ENCODE data around the gene RND3.

RND3 gene

GRCh38 chr2:150475479-150476250 is 11.8 kb downstream of the RND3 start:
- DNase-seq = no peak

DNA sequence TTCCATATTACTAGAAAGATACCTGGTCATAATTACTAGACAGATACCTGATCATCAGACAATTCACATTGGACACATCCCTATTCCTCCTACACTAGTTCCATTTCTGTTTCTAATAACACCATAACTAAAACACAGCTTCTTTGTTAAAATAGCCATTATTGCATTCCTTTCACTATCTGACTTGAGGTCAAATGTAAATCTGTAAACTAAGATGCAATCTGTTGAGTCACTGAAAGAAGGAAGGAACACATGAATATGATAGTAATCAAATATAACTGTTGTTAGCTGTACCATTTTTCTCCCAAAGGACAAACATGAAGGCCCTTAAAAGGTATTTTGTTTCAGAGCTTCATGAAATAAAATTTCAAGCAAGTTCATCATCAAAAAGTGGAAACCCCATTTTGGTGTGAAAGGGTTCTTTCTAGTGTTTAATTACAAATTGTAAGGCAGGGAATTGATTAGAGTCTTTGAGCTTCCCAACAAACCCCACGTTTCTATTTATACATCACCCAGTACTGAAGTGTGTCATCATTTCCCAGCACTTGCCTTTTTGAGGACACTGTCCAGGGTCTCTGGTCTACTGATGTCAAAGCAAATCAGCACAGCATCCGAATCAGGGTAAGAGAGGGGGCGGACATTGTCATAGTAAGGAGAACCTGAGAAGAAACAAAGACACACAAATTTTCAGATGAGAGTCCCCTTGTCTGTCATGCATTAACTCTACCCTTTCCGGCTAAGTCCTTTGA is 13.0 kb downstream of the RND3 start:
- DNase-seq = no peak

DNA sequence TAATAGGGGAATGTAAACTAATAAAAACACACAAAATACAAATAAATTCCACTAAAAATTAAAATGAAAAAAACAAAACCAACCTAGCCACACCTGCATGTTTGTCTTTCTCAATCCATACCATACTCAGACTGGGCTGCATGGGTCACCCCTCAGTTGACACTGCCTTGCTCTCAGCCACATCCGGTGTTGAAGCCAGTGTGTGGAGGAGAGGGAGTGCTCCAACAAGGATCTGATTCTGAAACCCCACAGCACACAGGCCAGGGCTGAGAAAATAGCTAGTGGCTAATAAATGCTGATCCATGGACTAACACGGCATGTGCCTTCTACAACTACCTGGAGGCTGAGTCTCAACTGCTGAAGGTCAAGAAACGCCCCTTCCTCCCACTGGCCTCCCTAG is 13.7 kb downstream of the RND3 start:
- no peak for DNase-seq

GRCh38 chr2:150472511-150472899 is 15.0 kb downstream of the RND3 start:
- peak; percentile 1 for DNase-seq

- no peak for DNase-seq
Measured at GRCh38 chr2:150471813-150472510, 15.5 kb downstream of the RND3 start.

GRCh38 chr2:150470435-150470834 is 17.0 kb downstream of the RND3 start:
- peak; percentile 62 for DNase-seq

GRCh38 chr2:150469706-150470274 is 17.7 kb downstream of the RND3 start:
- DNase-seq = no peak

GRCh38 chr2:150468350-150468960 is 19.0 kb downstream of the RND3 start:
- no peak for DNase-seq

DNA sequence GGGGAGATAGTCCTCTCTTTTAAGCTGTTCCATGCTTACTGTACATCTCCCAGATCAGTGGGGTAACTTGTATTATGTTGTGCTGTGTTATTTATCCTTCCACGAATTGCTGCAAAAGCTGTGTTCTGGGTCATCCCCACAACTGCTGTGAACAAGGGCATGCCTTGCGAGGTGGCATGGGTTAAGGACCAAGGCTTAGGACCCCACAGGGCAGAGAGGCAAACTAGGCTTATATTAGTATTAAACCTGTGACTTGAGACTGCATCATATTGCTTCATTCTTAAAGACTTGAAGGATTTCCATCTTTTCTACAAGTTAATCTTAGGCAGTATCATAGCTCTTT is 19.9 kb downstream of the RND3 start:
- no peak for DNase-seq

- DNase-seq = no peak
Measured at GRCh38 chr2:150466741-150467620, 20.5 kb downstream of the RND3 start.

DNA sequence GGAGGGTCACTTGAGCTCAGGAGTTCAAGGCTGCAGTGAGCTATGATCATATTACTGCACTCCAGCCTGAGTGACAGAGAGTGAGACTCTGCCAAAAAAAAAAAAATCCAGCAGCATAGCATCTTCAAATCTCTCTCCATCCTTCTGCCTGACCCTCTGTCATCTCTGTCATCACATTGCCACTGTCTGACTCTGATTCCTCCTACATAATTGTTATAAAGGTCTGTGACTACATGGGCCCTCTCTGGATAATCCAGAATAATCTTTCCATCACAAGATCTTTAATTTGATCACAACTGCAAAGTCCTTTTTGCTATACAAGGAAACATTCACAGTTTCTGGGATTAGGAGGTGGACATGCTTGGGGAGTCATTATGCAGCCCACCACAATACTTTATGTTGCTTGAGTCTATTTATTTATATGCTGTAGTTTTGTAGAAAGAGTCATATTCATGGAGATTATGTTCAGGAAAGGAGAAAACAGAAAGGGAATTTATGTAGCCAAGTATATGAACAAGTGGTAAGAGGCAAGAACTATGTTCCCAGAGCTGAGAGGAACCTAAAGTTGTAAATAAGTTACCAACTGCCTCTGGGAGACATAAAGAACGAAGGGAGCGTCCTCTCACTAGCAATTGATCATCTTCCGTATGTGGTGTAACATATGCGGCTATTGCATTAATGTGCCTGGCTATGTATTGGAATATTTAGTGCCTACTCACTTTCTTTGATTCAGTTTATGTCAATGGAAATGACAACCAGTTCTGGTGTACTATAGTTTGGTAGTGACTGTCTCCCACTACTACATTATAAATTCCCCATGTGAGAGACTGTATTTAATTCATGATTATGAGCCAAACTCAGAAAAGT is 21.5 kb downstream of the RND3 start:
- no peak for DNase-seq

GRCh38 chr2:150464986-150465385 is 22.5 kb downstream of the RND3 start:
- DNase-seq = no peak

- no peak for DNase-seq
Measured at GRCh38 chr2:150464270-150464669, 23.2 kb downstream of the RND3 start.

- no peak for DNase-seq
Measured at GRCh38 chr2:150462770-150463169, 24.7 kb downstream of the RND3 start.

GRCh38 chr2:150459281-150459680 is 28.2 kb downstream of the RND3 start:
- DNase-seq = no peak

DNA sequence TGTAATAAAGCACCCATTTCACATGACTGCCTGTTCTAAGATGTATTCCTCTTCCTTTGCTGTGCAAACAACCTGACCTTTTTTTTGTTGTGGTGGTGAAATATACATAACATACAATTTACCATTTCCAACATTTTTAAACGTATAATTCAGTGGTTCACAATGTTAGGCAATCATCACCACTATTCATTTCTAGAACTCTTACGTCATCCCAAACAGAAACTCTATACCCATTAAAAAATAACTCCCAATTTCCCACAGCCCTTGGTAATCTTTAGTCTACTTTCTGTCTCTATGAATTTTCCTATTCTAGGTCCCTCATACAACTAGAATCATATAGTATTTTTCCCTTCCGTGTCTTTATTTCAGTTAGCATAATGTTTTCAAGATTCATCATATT is 36.7 kb downstream of the RND3 start:
- DNase-seq = no peak

GRCh38 chr2:150449856-150450255 is 37.6 kb downstream of the RND3 start:
- DNase-seq = peak; percentile 19

- no peak for DNase-seq
Measured at GRCh38 chr2:150445398-150445797, 42.1 kb downstream of the RND3 start.

GRCh38 chr2:150442484-150442883 is 45.0 kb downstream of the RND3 start:
- DNase-seq = no peak

DNA sequence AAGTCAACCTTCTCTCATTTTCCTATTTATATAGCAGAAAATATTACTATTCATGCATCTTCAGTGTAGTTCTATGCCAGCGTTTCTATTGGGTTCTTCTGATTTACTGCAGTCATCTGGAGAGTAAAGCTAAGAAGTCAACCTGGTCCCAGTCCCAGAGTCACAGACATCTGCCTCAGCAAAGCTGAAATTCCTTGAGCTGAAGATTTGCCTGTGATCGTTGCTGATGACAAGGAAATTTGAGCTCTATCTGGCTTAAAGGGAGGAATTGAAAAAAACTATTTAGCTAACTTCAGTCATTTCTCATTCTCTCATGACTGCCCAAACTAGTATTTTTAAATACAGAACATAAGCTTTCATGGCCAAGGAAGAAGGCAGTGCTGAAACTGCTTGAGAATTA is 45.7 kb downstream of the RND3 start:
- no peak for DNase-seq

DNA sequence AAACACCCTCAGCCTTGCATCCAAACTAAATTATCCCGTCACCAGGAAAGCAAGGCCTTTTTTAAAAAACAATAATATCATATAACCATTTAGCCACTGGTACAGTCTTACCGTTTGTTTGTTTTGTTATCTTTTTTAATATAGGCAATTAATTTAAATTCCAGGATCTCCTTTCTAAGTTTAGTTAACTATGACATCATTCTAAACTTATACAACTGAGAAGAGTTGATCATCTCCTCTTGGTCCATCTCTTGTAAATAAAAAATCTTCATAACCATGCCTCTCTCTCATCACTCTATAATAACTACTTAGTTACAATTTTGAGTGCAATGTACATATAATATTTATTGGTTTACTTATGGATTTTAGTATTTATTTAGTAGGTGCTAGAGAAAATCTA is 46.2 kb downstream of the RND3 start:
- no peak for DNase-seq
